ENCODE results near the gene SNRNP25. TPM values are rescaled to one million over a fixed set of nuclear protein-coding genes. Genes with fewer than 3 reads are reported as not detected.

The SNRNP25 gene
- total RNA-seq, 2 experiments from 2014 or later, result 62.3 to 63.2 TPM

GRCh38 chr16:75580-76501 is 22.2 kb downstream of the SNRNP25 start:
- Mint-ChIP-seq H3K27ac (no peak overlapping the region), H3K4me1 (ENCODE audit: low read depth) (peaks cover 31% of the 10 kb centered on the region), H3K36me3 (ENCODE audit: low read depth) (peaks cover 10% of the 10 kb centered on the region), H3K9me3 (ENCODE audit: insufficient read depth) (no peaks in the 10 kb centered on the region), H3K4me3 (peak overlapping the region; percentile 67), H3K27me3 (ENCODE audit: low read depth) (peaks cover 22% of the 10 kb centered on the region)
- ChIA-PET CTCF (interaction anchor here (2.7 to 5.7 kb wide), 3 partner anchors 11 to 31 kb away, joined by 8 to 35 read pairs (median 31); no protein-coding TSS in a partner anchor), POLR2A (interaction anchor here (1.0 to 1.2 kb wide), 2 partner anchors 9 kb away, joined by 3 to 7 read pairs; no protein-coding TSS in a partner anchor)
- ATAC-seq (no peak), DNase-seq (no peak)

- ATAC-seq (no peak), DNase-seq (peak; percentile 43)
- Mint-ChIP-seq H3K27ac (peak overlapping the region; percentile 71), H3K9me3 (ENCODE audit: insufficient read depth) (no peaks in the 10 kb centered on the region), H3K27me3 (ENCODE audit: low read depth) (peaks cover 17% of the 10 kb centered on the region), H3K4me3 (peak overlapping the region; percentile 67), H3K4me1 (ENCODE audit: low read depth) (peaks cover 31% of the 10 kb centered on the region), H3K36me3 (ENCODE audit: low read depth) (peaks cover 12% of the 10 kb centered on the region)
- ChIA-PET POLR2A (interaction anchor here (0.8 to 1.8 kb wide), 6 partner anchors 9 to 61 kb away, joined by 3 to 5 read pairs (median 4); partner anchors contain the start of gene NPRL3), CTCF (interaction anchor here (3.8 to 5.7 kb wide), 2 partner anchors 12 to 20 kb away, joined by 31 to 35 read pairs; no protein-coding TSS in a partner anchor)
Measured at GRCh38 chr16:76535-77272, 23.1 kb downstream of the SNRNP25 start.

GRCh38 chr16:77273-77806 is 23.7 kb downstream of the SNRNP25 start:
- peak overlapping the region; percentile 67 for H3K4me3 Mint-ChIP-seq
- ChIA-PET POLR2A (interaction anchor here (0.5 to 1.8 kb wide), 8 partner anchors 7 to 61 kb away, joined by 3 to 5 read pairs (median 4); partner anchors contain the start of genes NPRL3, POLR3K and SNRNP25), CTCF (interaction anchor here (3.8 to 5.7 kb wide), 2 partner anchors 12 to 19 kb away, joined by 31 to 35 read pairs; no protein-coding TSS in a partner anchor)
- H3K27ac Mint-ChIP-seq, result peak overlapping the region; percentile 71
- H3K27me3 Mint-ChIP-seq (ENCODE audit: low read depth), result peaks cover 15% of the 10 kb centered on the region
- DNase-seq (peak; percentile 47), ATAC-seq (peak; percentile 42)
- H3K4me1 Mint-ChIP-seq (ENCODE audit: low read depth), result peaks cover 31% of the 10 kb centered on the region
- H3K9me3 Mint-ChIP-seq (ENCODE audit: insufficient read depth), result no peaks in the 10 kb centered on the region
- peaks cover 12% of the 10 kb centered on the region for H3K36me3 Mint-ChIP-seq (ENCODE audit: low read depth)

- ATAC-seq, result peak; percentile 80
- H3K36me3 Mint-ChIP-seq (ENCODE audit: low read depth), result peaks cover 14% of the 10 kb centered on the region
Measured at GRCh38 chr16:77807-78443, 24.3 kb downstream of the SNRNP25 start, which contains the start of gene MPG. MPG (plus strand) TSS chr16:78225; CDS start chr16:78310, 85 bp downstream.

GRCh38 chr16:78444-79150 is 25.0 kb downstream of the SNRNP25 start:
- Mint-ChIP-seq H3K4me1 (ENCODE audit: low read depth) (peaks cover 35% of the 10 kb centered on the region), H3K27ac (peak overlapping the region; percentile 87), H3K36me3 (ENCODE audit: low read depth) (peaks cover 16% of the 10 kb centered on the region), H3K4me3 (peak overlapping the region; percentile 87), H3K27me3 (ENCODE audit: low read depth) (peaks cover 9% of the 10 kb centered on the region), H3K9me3 (ENCODE audit: insufficient read depth) (no peaks in the 10 kb centered on the region)
- DNase-seq, result no peak
- ChIA-PET CTCF (interaction anchor here (0.7 to 5.7 kb wide), 5 partner anchors 9 to 18 kb away, joined by 3 to 35 read pairs (median 11); no protein-coding TSS in a partner anchor), POLR2A (interaction anchor here (0.5 to 1.8 kb wide), 4 partner anchors 19 to 118 kb away, joined by 3 to 4 read pairs (median 4); partner anchors contain the start of genes POLR3K and SNRNP25)
- ATAC-seq, result peak; percentile 21

More at GRCh38 chr16:77807-78443, 24.3 kb downstream of the SNRNP25 start, which contains the start of gene MPG:
- DNase-seq, result peak; percentile 87
- Mint-ChIP-seq H3K27me3 (ENCODE audit: low read depth) (peaks cover 13% of the 10 kb centered on the region), H3K4me3 (peak within 1 kb of the TSS; percentile 87), H3K27ac (peak within 1 kb of the TSS; percentile 87), H3K9me3 (ENCODE audit: insufficient read depth) (no peaks in the 10 kb centered on the region), H3K4me1 (ENCODE audit: low read depth) (peaks cover 32% of the 10 kb centered on the region)
- ChIA-PET CTCF (interaction anchor here (0.7 to 5.7 kb wide), 3 partner anchors 10 to 18 kb away, joined by 3 to 35 read pairs (median 31); no protein-coding TSS in a partner anchor), POLR2A (interaction anchor here (0.5 to 1.8 kb wide), 8 partner anchors 8 to 60 kb away, joined by 3 to 5 read pairs (median 4); partner anchors contain the start of genes NPRL3, POLR3K and SNRNP25)

GRCh38 chr16:79151-80054 is 25.8 kb downstream of the SNRNP25 start:
- CTCF ChIA-PET, result interaction anchor here (1.7 to 2.3 kb wide), 2 partner anchors 14 to 17 kb away, joined by 10 to 11 read pairs; no protein-coding TSS in a partner anchor
- ATAC-seq (no peak), DNase-seq (no peak)
- Mint-ChIP-seq H3K4me1 (ENCODE audit: low read depth) (peaks cover 43% of the 10 kb centered on the region), H3K27me3 (ENCODE audit: low read depth) (peaks cover 5% of the 10 kb centered on the region), H3K36me3 (ENCODE audit: low read depth) (peaks cover 21% of the 10 kb centered on the region), H3K27ac (peak overlapping the region; percentile 87), H3K4me3 (peak overlapping the region; percentile 87), H3K9me3 (ENCODE audit: insufficient read depth) (no peaks in the 10 kb centered on the region)
- POLR2A ChIA-PET, result no interaction called here

GRCh38 chr16:83060-83603 is 29.5 kb downstream of the SNRNP25 start:
- Mint-ChIP-seq H3K36me3 (ENCODE audit: low read depth) (peaks cover 37% of the 10 kb centered on the region), H3K9me3 (ENCODE audit: insufficient read depth) (no peaks in the 10 kb centered on the region), H3K27me3 (ENCODE audit: low read depth) (no peaks in the 10 kb centered on the region), H3K4me1 (ENCODE audit: low read depth) (peaks cover 45% of the 10 kb centered on the region), H3K27ac (peak overlapping the region; percentile 49), H3K4me3 (no peak overlapping the region)
- ATAC-seq, result no peak
- DNase-seq, result no peak
- CTCF ChIA-PET, result interaction anchor here (2.9 kb wide), 1 partner anchor 17 kb away, joined by 26 read pairs; no protein-coding TSS in a partner anchor
- POLR2A ChIA-PET, result interaction anchor here (0.9 kb wide), 1 partner anchor 10 kb away, joined by 3 read pairs; no protein-coding TSS in a partner anchor

GRCh38 chr16:83781-84615 is 30.4 kb downstream of the SNRNP25 start:
- DNase-seq (peak; percentile 62), ATAC-seq (peak; percentile 33)
- Mint-ChIP-seq H3K27ac (peak overlapping the region; percentile 89), H3K4me3 (peak overlapping the region; percentile 42), H3K9me3 (ENCODE audit: insufficient read depth) (no peaks in the 10 kb centered on the region), H3K27me3 (ENCODE audit: low read depth) (no peaks in the 10 kb centered on the region), H3K36me3 (ENCODE audit: low read depth) (peaks cover 44% of the 10 kb centered on the region), H3K4me1 (ENCODE audit: low read depth) (peaks cover 40% of the 10 kb centered on the region)
- POLR2A ChIA-PET, result interaction anchor here (1.0 to 1.6 kb wide), 2 partner anchors 9 to 15 kb away, joined by 3 to 7 read pairs; no protein-coding TSS in a partner anchor
- CTCF ChIA-PET, result interaction anchor here (1.0 to 2.9 kb wide), 5 partner anchors 13 to 23 kb away, joined by 3 to 33 read pairs (median 8); no protein-coding TSS in a partner anchor
